T1000 (cell line): Measurements from ENCODE around the gene TMEM175.

Experiments
- DNase-seq: peaks from one replicate; lab custom pipeline; 2025; ENCODE audit warnings: mixed read lengths; lab: John Stamatoyannopoulos, UW

The TMEM175 gene

GRCh38 chr4:1003271-1004070, 71.2 kb downstream of the TMEM175 start:
- DNase-seq: no peak

GRCh38 chr4:1004071-1004418, 71.8 kb downstream of the TMEM175 start:
- DNase-seq: no peak

GRCh38 chr4:1004557-1005485, 72.6 kb downstream of the TMEM175 start:
- DNase-seq: no peak

GRCh38 chr4:1006856-1007255, 74.6 kb downstream of the TMEM175 start:
- DNase-seq: no peak
